Measurements from ENCODE around the gene CRACDL.
"Not testable (repeated sequence)": the region's sequence is repeated elsewhere in the genome, so short reads cannot be mapped to it uniquely, and the experiment has no call there.

The CRACDL gene

GRCh38 chr2:98894331-98895000 lies 41.6 kb downstream of the CRACDL start:
- in situ Hi-C loops (cut with MboI; ENCODE audit: low pct_unique_long_range_greater_than_20kb, low sequenced_read_pairs): no loop called here
- DNase-seq: no peak

GRCh38 chr2:98893911-98894321 lies 42.1 kb downstream of the CRACDL start:
- peak; percentile 52 for DNase-seq
- in situ Hi-C loops (cut with MboI; ENCODE audit: low pct_unique_long_range_greater_than_20kb, low sequenced_read_pairs): no loop called here

DNA sequence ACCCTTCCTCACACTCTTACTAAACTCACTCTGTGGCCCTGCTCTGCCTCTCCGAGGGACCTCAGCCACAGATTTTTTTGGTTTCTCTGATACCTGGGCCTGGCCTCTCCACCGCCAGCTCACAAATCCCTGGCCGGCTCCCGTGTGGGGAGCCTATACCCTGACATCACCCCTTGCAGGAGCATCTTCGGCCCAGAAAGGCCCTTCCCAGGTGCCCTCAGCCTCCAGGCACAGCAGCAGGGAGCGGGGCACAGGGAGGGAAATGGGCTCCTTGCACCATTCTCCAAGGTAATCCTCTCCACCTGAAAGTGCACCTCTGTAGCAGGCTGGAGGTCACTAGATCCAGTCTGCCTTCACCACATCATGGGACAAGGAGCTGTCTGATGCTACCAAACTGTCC lies 43.2 kb downstream of the CRACDL start:
- in situ Hi-C loops (cut with MboI; ENCODE audit: low pct_unique_long_range_greater_than_20kb, low sequenced_read_pairs): no loop called here

DNA sequence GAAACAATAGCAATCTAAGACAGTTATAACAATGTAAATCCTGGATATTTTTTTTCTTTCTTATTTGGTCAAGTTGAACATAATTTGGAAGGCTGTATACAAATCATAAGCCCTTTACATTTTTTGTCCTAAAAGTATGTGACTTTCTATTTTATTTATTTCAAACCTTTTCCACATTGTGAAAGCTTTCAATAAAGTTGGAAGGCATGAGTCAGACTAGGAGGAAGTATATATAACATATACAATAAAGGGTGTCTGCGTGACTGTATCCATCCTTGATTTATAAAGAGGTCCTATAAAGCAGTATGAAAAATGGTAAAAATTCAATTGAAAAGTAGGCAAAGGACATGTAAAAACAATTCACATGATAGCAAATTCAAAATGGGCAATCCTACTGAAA lies 44.4 kb downstream of the CRACDL start:
- DNase-seq: no peak
- in situ Hi-C loops (cut with MboI; ENCODE audit: low pct_unique_long_range_greater_than_20kb, low sequenced_read_pairs): no loop called here

More for the DNA sequence above, 43.2 kb downstream of the CRACDL start:
- no peak for DNase-seq

- in situ Hi-C loops (cut with MboI; ENCODE audit: low pct_unique_long_range_greater_than_20kb, low sequenced_read_pairs): no loop called here
- no peak for DNase-seq
Measured at GRCh38 chr2:98886066-98886554, 49.9 kb downstream of the CRACDL start.

DNA sequence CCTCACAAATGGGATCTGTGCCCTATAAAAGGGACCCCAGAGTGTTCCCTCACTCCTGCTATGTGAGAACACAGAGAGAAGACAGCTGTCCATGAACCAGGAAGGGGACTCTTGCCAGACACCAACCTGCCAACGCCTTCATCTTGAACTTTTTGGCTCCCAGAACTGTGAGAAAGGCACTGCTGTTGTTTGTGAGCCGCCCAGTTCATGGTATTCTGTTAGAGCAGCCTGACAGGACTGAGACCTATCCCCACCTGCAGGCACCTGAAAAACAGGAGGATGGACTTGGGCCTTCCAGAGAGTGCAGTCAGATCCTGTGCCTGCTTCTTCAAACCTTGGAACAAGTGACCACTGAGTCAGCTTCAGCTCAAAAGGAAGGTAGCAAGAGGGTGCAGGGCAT lies 51.4 kb downstream of the CRACDL start:
- in situ Hi-C loops (cut with MboI; ENCODE audit: low pct_unique_long_range_greater_than_20kb, low sequenced_read_pairs): no loop called here
- no peak for DNase-seq

GRCh38 chr2:98883780-98884211 lies 52.2 kb downstream of the CRACDL start:
- in situ Hi-C loops (cut with MboI; ENCODE audit: low pct_unique_long_range_greater_than_20kb, low sequenced_read_pairs): no loop called here
- no peak for DNase-seq

GRCh38 chr2:98882971-98883779 lies 52.9 kb downstream of the CRACDL start:
- in situ Hi-C loops (cut with MboI; ENCODE audit: low pct_unique_long_range_greater_than_20kb, low sequenced_read_pairs): no loop called here
- DNase-seq: no peak

DNA sequence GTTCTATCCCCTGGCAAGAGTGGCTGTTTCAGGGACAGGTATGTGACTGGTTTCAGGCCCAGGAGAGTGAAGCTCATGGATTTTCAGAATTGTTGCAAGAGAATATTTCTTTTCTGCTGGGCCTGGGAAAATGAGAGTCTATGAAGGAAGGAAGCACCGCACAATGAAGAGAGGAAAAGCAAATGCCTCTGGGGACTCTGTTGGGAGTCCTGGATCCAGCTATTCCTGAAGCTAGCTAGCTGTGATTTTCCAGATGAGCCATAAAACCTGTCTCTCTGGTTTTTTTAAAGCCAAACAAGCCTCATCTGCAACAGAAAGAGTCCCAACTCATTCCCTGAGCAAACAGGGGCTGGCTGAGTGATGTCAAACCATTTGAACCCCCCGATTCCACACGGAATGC lies 53.7 kb downstream of the CRACDL start:
- in situ Hi-C loops (cut with MboI; ENCODE audit: low pct_unique_long_range_greater_than_20kb, low sequenced_read_pairs): no loop called here
- no peak for DNase-seq

GRCh38 chr2:98881153-98881650 lies 54.8 kb downstream of the CRACDL start:
- no peak for DNase-seq
- in situ Hi-C loops (cut with MboI; ENCODE audit: low pct_unique_long_range_greater_than_20kb, low sequenced_read_pairs): no loop called here

- DNase-seq: no peak
- in situ Hi-C loops (cut with MboI; ENCODE audit: low pct_unique_long_range_greater_than_20kb, low sequenced_read_pairs): no loop called here
Measured at GRCh38 chr2:98880266-98881152, 55.5 kb downstream of the CRACDL start.

GRCh38 chr2:98877658-98878057 lies 58.4 kb downstream of the CRACDL start:
- DNase-seq; in situ Hi-C loops (cut with MboI; ENCODE audit: low pct_unique_long_range_greater_than_20kb, low sequenced_read_pairs): not testable (repeated sequence)

GRCh38 chr2:98876741-98877140 lies 59.3 kb downstream of the CRACDL start:
- in situ Hi-C loops (cut with MboI; ENCODE audit: low pct_unique_long_range_greater_than_20kb, low sequenced_read_pairs): no loop called here
- no peak for DNase-seq

DNA sequence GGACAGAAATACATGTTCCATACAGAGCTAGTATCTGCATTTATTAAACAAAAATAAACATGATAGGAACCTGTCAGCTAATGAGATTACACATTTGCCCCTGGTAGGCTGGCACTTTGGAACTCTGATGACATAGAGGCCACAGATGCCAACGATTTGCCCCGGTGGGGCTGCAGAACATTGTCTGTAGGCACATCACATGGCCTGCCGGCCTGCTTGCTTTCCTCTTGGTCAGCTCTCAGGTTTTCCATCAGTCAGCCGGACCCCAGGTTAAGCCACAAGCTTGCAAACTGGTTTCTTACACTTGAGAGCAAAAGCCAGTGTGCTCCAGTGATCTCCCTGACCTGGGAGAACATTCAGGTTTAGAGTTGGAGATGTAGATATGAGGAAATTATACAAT lies 60.3 kb downstream of the CRACDL start:
- in situ Hi-C loops (cut with MboI; ENCODE audit: low pct_unique_long_range_greater_than_20kb, low sequenced_read_pairs): no loop called here

DNA sequence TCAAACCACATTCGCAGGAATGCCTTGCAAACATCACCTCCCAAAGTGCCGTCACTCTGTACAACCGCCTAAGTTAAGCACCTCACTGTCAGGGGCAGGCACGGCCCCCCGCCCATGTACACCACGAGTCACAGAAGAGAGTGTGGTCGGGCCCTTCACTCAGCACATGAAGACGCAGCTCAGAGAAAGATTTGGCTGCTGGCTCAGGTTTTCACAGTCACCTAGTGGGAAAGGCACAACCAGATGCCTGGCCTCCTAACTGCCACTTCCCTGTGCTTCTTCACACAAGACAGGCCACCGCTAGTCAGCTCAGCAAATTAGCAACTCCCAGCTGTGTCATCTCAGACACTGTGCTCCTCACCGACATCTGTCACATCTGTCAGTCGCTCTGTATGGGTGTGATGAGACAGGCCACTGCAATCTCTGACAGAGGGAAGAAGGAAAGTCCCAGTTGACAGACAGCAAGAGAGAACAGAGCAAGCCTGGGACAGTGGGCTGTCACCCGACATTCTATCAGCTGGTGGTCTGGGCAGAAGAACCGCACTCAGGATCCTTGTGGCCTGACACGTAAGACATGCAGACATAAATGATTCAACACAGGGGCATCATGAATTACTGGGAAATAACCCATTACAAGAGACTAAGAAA lies 60.8 kb downstream of the CRACDL start:
- in situ Hi-C loops (cut with MboI; ENCODE audit: low pct_unique_long_range_greater_than_20kb, low sequenced_read_pairs): no loop called here
- no peak for DNase-seq

More for the DNA sequence above, 60.3 kb downstream of the CRACDL start:
- no peak for DNase-seq

DNA sequence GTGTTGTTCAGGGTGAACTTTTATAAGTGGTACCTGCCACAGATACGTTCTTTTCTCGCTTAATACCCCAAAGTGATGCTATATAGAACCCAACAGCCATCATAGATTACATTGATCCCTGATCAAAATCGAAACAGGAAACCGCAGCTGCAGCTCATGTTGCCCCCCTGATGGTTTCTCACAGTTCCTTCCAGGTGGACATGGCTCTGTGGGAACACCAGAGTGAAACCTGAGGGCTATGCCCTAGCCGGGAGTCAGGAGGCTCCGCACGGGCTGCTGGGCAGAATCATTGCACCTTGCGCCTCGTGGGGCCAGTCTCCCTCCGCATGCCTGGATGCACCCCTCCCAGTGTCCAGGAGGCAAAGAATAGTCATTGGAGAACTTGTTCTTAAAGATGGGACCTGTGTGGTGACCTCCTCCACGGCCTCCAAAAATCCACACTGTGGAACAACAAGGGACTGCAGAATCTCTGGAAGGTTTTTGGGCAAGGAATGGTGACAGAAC lies 61.8 kb downstream of the CRACDL start:
- in situ Hi-C loops (cut with MboI; ENCODE audit: low pct_unique_long_range_greater_than_20kb, low sequenced_read_pairs): no loop called here
- no peak for DNase-seq

GRCh38 chr2:98872526-98872925 lies 63.5 kb downstream of the CRACDL start:
- DNase-seq: no peak
- in situ Hi-C loops (cut with MboI; ENCODE audit: low pct_unique_long_range_greater_than_20kb, low sequenced_read_pairs): no loop called here

- in situ Hi-C loops (cut with MboI; ENCODE audit: low pct_unique_long_range_greater_than_20kb, low sequenced_read_pairs): no loop called here
- no peak for DNase-seq
Measured at GRCh38 chr2:98871506-98871905, 64.5 kb downstream of the CRACDL start.
